IPS-11a (cell line): ENCODE data around the gene CWC25.
"Not testable (repeated sequence)": the region's sequence is repeated elsewhere in the genome, so short reads cannot be mapped to it uniquely, and the experiment has no call there.

Source experiments
- H3K4me3 ChIP-seq: one replicate; pipeline ENCODE4 v1.5.1; 2013; ENCODE audit warnings: low read depth, low read length, control low read depth

The CWC25 gene

GRCh38 chr17:38824899-38825761 is at the start of gene CWC25:
TSS of gene CWC25 (minus strand) at chr17:38825321. CDS start at chr17:38825183, 138 bp downstream.
- peak within 1 kb of the TSS; percentile 96 for H3K4me3 ChIP-seq

GRCh38 chr17:38873640-38874380 is 48.7 kb upstream of the CWC25 start:
- H3K4me3 ChIP-seq: no peak overlapping the region

- no peak overlapping the region for H3K4me3 ChIP-seq
These were observed 47.7 kb upstream of the CWC25 start for GRCh38 chr17:38872671-38873385.

- no peak overlapping the region for H3K4me3 ChIP-seq
These were observed 46.9 kb upstream of the CWC25 start for GRCh38 chr17:38872027-38872511.

- peak overlapping the region; percentile 91 for H3K4me3 ChIP-seq
These were observed 46.3 kb upstream of the CWC25 start for GRCh38 chr17:38871247-38872015.

GRCh38 chr17:38870259-38871165 is 45.4 kb upstream of the CWC25 start:
- peak overlapping the region; percentile 91 for H3K4me3 ChIP-seq

GRCh38 chr17:38869526-38870258 is 44.6 kb upstream of the CWC25 start, which contains the start of gene LASP1:
TSS of gene LASP1 (plus strand) at chr17:38870058. CDS start at chr17:38870190, 132 bp downstream.
- H3K4me3 ChIP-seq: peak within 1 kb of the TSS; percentile 91

GRCh38 chr17:38868817-38869525 is 43.9 kb upstream of the CWC25 start:
- peak overlapping the region; percentile 91 for H3K4me3 ChIP-seq

- H3K4me3 ChIP-seq: peak overlapping the region; percentile 91
These were observed 43.1 kb upstream of the CWC25 start for GRCh38 chr17:38867968-38868816.

- peak overlapping the region; percentile 91 for H3K4me3 ChIP-seq
These were observed 42.3 kb upstream of the CWC25 start for GRCh38 chr17:38867179-38867967.

GRCh38 chr17:38864636-38865398 is 39.7 kb upstream of the CWC25 start:
- H3K4me3 ChIP-seq: no peak overlapping the region

- no peak overlapping the region for H3K4me3 ChIP-seq
These were observed 36.3 kb upstream of the CWC25 start for GRCh38 chr17:38861399-38861843.

- H3K4me3 ChIP-seq: no peak overlapping the region
These were observed 32.1 kb upstream of the CWC25 start for GRCh38 chr17:38857271-38857670.

- H3K4me3 ChIP-seq: not testable (repeated sequence)
These were observed 30.1 kb upstream of the CWC25 start for GRCh38 chr17:38855101-38855714.
